Posterior cingulate gyrus (tissue), 11 donors: Measurements from ENCODE around the gene CTNNA3.
"Not testable (repeated sequence)": the region's sequence is repeated elsewhere in the genome, so short reads cannot be mapped to it uniquely, and the experiment has no call there.

Experiments
- DNase-seq, 10 donors: peaks; one replicate each; pipeline versions ENCODE4 v3.0.0 to v3.0.0-alpha.2; 2020 to 2021; ENCODE audit warnings: mixed read lengths in 3 of 10
- intact Hi-C: fragments of 100-400 bp; cut with DNase I; formaldehyde crosslinking; loops from one replicate; pipeline ENCODE4 v1.15.1; 2023

Gene CTNNA3

DNA sequence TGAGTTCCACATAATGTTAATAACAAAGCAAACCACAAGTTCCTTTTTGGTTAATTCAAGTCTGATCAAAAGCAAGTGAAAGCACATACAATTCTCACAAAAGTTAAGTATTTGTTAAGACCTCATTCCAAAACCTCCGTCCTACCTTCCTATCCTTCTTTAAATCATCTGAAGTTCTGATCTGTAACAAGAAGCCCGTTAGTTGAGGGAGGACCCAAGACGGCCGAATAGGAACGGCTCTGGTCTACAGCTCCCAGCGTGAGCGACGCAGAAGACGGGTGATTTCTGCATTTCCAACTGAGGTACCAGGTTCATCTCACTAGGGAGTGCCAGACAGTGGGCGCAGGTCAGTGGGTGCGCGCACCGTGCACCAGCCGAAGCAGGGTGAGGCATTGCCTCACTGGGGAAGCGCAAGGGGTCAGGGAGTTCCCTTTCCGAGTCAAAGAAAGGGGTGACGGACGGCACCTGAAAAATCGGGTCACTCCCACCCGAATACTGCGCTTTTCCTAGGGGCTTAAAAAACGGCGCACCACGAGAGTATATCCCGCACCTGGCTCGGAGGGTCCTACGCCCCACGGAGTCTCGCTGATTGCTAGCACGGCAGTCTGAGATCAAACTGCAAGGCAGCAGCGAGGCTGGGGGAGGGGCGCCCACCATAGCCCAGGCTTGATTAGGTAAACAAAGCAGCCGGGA lies 309.0 kb downstream of the CTNNA3 start:
- intact Hi-C loops: not testable (repeated sequence)
- DNase-seq: peak in 3 of 10 donors; percentile 57 to 65 (median 63)

DNA sequence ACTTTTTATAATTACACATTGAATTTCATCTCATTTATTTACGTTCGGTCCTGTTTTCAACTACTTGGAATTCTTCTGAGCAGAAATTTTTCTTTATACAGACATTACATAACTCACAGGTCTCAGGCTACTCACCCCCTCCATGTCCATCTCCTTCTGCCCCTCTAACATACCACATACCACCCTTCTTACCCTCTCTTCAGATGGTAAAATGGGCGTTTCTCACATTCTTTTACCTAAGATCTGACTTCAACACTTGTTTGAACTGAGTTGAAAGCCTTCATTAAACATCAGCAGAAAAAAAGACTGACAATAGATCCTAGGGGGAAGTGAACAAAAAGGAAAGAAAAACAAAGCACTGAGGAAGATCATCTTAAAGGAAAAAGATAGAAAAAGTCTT lies 309.7 kb downstream of the CTNNA3 start:
- DNase-seq: no peak

DNA sequence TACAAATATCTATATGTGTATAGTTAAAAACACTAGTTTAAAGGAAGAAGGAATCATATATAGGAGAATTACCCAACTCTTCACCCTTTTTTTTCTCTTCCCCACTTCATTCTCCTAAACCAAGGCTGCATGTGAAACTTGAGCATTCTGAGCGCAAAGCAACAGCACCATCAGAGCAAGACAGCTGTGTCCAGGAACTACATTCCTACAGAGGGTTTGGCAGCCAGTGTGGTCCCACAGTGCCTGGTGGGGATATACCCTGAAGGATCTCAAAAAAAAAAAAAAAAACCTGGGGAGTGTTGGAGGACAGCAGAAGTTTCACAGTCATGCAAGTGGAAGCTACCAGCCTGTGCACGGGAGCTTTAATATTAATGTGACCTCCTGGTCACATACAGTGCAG lies 310.4 kb downstream of the CTNNA3 start:
- DNase-seq: peak in 1 of 10 donors; percentile 14
- intact Hi-C loops: no loop called here

More for the DNA sequence above, 309.7 kb downstream of the CTNNA3 start:
- intact Hi-C loops: no loop called here

DNA sequence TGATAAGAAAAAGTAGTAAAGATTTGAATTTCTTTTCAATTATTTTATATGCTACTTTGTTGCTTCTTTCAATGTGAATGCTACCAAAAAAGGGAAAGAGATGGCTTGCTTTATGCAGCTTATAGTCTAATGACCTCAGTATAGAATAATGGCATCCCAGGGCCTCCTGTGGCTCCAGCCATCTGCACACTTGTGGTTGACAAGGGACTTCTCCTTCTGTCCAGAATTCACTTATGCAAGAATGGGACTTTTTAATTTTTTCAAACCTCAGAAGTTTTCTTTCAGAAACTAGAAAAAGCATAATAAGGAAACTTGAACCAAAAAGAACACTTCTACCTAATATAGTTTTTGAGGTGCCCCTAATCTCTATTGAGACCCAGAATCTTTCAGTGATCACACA lies 310.9 kb downstream of the CTNNA3 start:
- intact Hi-C loops: no loop called here
- peak in 1 of 10 donors; percentile 61 for DNase-seq

DNA sequence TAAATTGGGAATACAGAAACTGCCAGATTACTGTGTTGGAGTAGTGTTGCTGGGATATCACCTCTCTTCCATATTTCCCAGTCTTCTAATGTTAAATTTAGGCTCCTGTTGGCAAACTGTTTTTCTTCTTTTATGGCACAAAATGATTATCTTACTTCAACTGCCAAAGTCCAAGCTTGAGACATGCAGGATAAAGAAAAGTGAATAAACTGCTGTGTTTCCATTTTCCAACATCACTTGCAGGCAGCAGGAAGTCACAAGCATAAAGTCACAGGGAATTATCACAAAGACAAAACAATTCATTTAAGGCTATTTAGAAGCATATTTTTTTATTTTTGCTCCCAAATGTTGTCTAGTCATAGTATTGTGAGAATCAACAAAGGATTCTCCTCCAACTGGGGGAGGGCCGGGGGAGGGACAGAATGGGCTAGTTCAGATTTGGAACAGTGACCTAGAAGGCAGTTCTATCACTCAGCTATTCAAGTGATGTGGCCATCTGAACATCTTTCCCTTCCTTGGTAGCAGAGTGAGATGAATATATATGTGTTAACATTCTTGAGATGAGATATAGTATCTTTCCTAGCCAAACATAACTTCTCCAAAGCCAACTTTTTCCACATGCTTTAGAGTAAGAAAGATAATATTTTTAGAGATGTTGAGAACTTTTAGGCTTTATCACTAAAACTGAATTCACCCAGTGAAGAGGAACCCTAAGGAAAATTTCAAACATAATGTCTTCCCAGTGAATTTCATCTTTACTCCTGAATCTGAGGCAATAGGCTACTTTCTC lies 364.7 kb downstream of the CTNNA3 start:
- DNase-seq: no peak
- intact Hi-C loops: no loop called here

DNA sequence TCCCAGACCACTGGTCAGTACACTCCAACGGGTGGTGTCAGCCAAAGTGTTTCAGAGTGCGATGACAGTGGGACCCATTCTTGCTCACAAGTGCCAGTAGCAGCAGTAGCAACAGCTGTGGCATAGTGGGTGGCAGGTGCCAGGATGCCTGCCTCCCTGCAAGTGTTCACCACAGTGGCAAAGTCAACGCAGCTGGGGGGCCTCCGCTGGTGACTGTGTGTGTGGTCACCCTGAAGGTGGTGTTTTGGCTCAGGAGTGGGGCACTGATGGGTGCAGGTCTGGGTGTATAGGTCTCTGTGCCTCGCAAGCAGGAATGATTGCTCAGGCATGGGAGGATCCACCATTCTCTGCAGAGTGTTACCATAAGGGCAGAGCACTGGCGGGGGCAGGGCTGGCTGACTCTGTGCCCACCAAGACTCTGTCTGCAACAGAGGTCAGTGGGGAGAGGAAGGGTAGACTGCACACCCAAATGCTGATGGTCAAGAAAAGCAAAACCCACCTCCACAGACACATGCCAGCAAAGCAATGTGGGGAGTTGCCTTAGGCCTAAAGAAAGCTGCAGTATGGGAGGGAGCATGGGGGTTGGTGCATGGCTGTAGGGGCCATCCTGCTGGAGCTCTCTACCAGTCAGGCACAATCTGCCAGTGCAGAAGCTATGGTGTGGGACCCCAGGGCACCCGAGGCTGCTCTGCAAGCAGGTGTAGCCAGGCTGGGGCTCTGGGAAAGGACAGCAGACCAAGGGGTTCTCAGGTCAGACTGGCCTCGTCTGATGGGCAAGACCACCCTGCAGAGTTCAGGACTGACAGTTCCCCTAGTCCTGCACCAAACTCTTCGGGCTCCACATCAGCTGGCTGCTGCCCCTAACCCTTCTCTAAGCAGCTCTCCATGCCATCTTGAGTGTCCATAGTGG lies 368.1 kb downstream of the CTNNA3 start:
- intact Hi-C loops: no loop called here
- peak in 4 of 10 donors; percentile 7 to 81 (median 68) for DNase-seq

DNA sequence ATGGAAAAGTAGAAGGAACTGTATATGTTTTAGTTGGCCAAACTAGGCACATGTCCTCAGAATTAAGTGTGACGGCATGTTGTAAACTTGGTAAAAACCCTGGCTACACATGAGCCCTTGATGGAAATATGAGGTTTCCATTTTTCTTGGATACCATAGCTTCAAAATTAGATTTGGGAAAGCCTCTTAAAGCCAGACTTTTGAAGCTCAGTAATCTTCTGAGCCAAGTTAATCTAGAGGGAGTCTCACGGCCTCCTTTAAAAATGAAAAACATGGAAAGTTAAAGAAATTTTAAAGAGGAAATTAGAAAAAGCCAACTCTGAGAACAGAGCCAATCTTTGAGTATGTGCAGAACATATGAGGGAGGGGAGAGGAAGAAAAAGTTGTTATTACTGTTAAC lies 376.0 kb downstream of the CTNNA3 start:
- DNase-seq: no peak
- intact Hi-C loops: no loop called here

DNA sequence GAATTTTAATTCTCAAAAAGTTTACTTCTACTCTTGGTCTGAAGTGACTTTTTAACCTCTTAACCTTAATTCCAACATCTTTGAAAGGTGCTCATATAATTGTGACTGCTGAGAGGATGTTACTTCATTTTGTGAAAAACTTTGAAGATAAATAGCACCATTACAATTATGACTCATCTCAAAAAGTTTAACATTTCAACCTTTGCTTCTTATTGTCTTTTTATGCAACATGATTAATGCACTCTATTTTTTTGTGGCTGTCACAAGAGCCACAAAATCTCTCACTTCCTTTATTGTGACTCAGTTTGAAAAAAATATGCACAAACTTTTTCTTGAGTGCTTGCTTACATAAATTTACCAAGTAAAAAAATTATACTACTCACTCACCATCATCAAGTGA lies 387.1 kb downstream of the CTNNA3 start:
- intact Hi-C loops: loop anchor here (5.0 kb wide), 1 partner anchor 382 kb away; the partner anchor contains the start of gene LRRTM3
- DNase-seq: no peak

DNA sequence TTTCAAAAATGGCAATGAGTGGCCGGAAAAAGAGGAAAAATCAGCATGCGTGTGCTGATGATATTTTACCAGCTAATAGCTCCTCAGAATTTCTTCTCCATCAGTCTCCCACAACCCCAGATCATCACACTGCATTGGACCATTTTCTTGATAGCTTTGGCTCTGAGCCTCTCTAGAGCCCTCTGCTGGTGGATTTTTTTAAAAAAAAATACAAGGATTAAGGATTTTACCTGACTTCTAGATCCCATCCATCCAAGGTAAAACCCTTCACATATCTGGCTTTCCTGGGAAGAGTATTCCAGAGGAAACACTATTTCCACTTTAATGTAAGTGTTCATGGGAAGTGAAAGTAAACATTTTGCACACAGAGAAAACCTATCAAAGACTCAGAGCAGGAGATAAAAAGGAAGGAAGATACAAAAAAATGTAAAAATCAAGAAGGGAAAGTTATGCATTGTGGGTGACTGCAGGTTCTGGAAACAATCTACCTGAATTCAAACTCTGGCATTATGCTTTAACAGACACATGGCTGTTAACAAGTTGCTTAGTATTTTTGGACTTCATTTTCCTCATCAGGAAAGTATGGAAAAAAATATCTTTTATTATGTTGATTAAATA lies 389.3 kb downstream of the CTNNA3 start:
- intact Hi-C loops: loop anchor here (5.0 kb wide), 1 partner anchor 379 kb away; the partner anchor contains the start of gene LRRTM3
- DNase-seq: no peak

DNA sequence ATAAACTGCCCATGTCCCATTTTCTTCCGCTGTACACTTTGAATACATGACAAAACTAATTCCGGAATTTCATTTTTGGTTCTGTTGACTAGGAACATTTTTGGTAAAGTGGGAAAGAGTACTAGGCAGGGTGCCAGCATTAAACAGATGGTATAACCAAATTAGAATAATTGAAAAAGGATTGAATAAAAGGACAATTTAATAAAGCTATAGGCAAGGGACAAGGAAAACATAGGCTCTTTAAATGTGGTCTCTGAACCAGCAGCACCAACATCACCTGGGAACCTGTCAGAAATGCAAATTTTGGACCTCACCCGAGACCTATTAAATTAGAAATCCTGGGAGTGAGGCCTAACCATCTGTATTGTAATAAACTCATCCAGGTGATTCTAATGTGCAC lies 393.3 kb downstream of the CTNNA3 start:
- no peak for DNase-seq
- intact Hi-C loops: no loop called here

DNA sequence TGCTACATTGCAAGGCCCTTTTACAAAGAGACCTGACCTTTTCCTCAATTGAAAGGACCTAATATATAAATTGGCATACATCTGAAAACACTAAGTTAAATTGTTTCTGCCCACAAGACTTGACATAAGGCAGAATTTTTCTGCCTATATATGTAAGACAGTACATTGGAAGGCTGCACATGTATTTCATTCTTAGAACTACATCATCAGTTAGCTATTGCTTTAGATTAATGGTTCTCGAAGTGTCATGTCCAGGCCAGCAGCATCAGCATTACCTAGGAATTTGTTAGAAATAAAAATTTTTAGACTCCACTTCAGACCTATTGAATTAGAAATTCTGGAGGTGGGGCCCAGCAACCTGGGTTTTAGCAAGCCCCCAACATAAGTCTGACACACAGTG lies 396.2 kb downstream of the CTNNA3 start:
- DNase-seq: no peak
- intact Hi-C loops: no loop called here

DNA sequence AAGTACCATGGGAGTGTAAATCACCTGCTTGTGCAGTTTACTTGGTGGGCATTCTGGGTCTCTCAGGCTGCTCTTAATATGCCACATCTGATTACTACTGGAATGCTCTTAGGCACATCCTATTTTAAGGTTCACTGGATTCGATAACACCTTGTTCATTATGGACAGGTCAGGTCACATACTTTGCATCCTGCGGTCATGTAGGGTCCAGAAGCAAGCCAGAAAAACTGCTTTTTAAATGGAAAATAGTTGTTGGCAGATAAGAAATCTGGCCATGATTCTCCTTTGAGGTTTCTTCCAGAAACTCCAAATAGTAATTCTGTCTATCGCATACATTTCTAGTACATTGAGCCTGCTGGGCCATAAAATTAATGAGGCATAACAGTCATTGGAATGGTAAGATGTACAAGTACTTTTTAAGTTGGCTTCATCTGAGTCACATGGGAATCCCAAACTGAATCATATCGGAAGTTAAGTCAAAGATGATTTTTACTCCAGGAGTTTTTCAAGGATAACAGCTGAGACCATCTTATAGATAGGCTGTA lies 398.3 kb downstream of the CTNNA3 start:
- intact Hi-C loops: no loop called here
- DNase-seq: no peak

DNA sequence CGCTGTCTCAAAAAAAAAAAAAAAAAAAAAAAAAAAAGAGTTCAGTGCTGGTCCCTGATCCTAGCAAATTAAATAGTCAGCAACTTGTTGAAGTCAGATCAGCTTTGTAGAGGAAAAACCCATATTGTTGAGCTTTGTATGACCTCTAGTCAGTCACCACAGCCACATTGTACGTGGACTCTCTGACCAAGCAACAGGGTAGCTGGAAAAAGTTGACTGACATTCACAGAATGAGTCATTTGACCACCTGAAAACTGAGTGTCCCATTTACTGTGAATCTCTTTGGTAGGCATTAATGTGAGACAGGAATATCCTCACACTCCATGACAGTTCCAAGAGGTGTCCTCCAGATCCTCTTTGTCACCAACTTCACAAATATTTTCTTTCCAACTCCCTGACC lies 399.1 kb downstream of the CTNNA3 start:
- intact Hi-C loops: no loop called here
- no peak for DNase-seq

DNA sequence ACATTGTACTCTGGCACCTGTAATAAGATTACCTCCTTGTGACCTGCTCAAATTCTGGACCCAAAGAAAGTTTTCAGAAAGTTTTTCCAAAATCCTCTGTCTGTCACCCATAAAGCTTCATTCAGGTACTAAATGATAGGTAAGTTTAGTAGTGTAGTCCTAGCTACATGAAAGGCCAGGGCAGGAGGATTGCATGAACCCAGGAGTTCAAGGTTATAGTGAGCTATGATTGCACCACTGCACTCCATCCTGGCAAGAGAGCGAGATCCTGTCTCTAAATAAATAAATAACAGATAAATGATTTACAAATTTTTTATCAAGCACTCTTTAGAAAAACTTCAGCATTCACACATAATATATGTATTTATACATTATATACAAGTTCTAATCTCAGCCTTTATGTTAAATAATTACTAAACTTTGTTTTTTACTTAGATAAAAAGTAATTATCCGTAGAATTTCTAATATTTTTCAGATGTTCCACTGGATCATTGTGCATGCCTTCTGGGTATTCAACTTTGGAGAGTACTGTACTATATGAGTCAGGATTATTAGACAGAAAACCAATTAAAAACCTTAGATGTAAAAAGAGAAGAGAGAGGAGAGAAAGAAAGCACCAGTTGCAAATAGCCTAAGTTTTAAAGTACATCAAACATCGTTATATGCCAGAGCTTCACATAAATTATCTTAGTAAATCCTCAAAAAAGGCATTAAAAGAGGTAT lies 407.1 kb downstream of the CTNNA3 start:
- DNase-seq: no peak
- intact Hi-C loops: no loop called here

DNA sequence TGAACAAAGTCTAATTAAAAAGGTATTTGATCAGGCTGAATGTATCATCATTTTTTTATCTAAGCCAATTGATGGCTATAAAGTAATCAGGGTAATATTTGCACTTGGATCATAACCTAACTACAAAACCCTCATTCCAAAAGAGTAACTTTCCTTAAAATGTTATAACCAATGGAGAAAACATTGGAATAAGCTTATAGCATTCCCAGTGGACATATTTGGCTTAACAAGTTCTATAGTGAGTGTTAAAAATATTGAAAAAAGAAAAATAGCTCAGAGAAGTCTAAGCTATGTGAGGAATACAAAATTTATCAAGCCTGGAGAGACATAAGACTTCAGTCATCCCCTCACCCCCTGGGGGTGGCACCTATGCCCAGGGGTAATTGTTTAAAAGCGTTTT lies 411.4 kb downstream of the CTNNA3 start:
- no peak for DNase-seq
- intact Hi-C loops: no loop called here

DNA sequence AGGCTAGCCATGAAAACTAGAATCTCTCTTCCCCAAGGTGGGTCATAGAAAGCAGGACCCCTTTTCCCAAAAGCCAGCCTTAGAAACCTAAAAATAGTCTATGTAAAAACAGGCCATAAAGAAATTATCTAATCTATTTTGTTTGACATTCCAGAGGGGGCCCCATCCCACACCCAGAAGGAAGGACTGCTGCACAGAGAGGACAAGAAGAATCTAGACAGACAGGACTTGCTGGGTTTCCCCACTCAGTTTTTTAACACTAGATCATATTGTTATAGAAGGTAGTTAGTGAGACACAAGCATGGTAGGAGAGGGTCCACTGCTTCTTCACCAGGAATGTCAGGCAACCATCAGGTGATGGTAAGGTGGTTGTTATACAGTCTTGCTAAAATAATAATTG lies 413.1 kb downstream of the CTNNA3 start:
- intact Hi-C loops: no loop called here
- no peak for DNase-seq

DNA sequence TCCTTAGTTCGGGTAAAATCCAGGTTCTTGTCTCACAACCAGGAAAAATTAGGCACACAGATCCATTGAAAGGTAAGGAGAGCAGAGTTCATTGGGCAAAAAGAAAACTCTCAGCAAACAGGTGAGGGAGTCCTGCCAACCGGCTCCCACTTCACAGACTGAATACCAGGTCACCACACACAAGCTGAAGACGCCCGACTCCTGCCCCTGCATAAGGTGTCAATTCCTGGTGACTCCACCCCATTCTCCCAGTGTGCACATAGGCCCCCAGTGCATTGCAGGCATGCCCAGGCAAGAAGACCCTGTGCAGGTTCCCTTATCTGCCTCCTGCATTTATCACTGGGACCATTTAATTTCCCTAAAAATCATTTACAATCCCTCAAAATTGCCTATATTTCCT lies 415.6 kb downstream of the CTNNA3 start:
- peak in 1 of 10 donors; percentile 42 for DNase-seq
- intact Hi-C loops: no loop called here

DNA sequence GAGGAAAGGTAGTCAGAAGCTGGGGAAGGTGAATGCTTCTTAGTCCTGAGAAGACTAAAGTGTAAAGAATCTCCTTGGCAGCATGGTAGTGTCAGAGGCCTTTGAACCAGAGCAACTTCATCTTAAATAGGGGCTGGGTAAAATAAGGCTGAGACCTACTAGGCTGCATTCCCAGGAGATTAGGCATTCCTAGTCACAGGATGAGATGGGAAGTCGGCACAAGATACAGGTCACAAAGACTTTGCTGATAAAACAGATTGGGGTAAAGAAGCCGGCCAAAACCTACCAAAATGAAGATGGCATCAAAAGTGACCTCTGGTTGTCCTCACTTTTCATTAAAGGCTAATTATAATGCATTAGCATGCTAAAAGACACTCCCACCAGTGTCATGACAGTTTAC lies 418.6 kb downstream of the CTNNA3 start:
- DNase-seq: no peak
- intact Hi-C loops: no loop called here

DNA sequence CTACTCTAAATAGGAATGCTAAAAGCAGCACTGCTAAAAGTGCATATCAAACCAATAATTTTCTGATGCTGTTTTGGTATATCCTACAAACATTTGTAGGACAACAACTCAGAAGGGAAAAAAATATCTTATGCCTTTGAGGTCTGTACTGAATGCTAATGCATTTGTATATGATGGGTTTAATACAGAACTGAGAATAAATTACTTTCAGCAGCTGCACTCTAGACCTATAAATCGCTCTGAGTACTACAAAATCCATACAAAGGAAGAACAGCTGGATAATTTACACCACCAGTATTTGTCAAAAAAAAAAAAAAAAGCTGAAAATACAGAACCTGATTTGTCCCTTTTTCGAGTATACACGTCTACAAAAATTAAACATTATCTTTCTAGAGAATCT lies 426.2 kb downstream of the CTNNA3 start:
- intact Hi-C loops: no loop called here
- DNase-seq: no peak

DNA sequence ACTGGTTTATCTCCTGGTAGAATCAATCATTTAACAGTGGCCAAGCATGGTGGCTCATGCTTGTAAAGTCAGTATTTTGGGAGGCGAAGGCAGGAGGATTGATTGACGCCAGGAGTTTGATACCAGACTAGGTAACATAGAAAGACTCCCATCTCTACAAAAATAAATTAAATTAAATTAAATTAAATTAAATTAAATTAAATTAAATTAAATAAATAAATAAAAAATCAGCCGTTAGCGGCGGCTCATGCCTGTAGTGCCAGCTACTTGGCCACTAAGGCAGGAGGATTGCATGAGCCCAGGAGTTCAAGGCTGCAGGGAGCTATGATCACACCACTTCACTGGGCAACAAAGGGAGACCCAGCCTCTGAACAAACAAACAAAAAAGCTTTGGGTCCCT lies 427.8 kb downstream of the CTNNA3 start:
- intact Hi-C loops: no loop called here
- no peak for DNase-seq
